Activated CD4-positive, alpha-beta memory T cell treated with anti-CD3 and anti-CD28 coated beads, Interleukin-2, amount 10 ng/mL, durations not matched to agents 7 days and 5 days (primary cell): ENCODE data around the gene ANO2. TPM values are rescaled to one million over a fixed set of nuclear protein-coding genes. Genes with fewer than 3 reads are reported as not detected.

Experiments used
- CTCF ChIA-PET: fragments of 350-600 bp; sonication (Branson Sonifier 250); formaldehyde crosslinking; loops from one replicate; lab custom pipeline; 2021; ENCODE audit warnings: antibody characterized with exemption, inconsistent platforms; lab: Charles Lee
- POLR2A ChIA-PET: fragments of 350-600 bp; sonication (Branson Sonifier 250); formaldehyde crosslinking; loops from one replicate; lab custom pipeline; 2021; ENCODE audit warnings: antibody characterized with exemption; lab: Charles Lee
- DNase-seq: peaks from one replicate; pipeline ENCODE4 v3.0.0-alpha.2; 2020
- H3K27ac Mint-ChIP-seq: one replicate; pipeline ENCODE4 v1.8.0; 2021; ENCODE audit warnings: mild to moderate bottlenecking, mixed read lengths
- H3K27me3 Mint-ChIP-seq: one replicate; pipeline ENCODE4 v1.8.0; 2021; ENCODE audit warnings: mixed read lengths
- H3K36me3 Mint-ChIP-seq: one replicate; pipeline ENCODE4 v1.8.0; 2021; ENCODE audit warnings: low read depth, mixed read lengths
- H3K4me1 Mint-ChIP-seq: one replicate; pipeline ENCODE4 v1.8.0; 2021; ENCODE audit warnings: mixed read lengths
- H3K4me3 Mint-ChIP-seq: one replicate; pipeline ENCODE4 v1.8.0; 2021; ENCODE audit warnings: mild to moderate bottlenecking, mixed read lengths
- H3K9me3 Mint-ChIP-seq: one replicate; pipeline ENCODE4 v1.8.0; 2021; ENCODE audit warnings: mixed read lengths
- total RNA-seq, 2 experiments: library from RNA; stranded (reverse); gene quantifications; one replicate each; pipeline ENCODE4 v1.2.3, GENCODE V29; 2021

Gene ANO2
- total RNA-seq, 2 experiments from 2014 or later: not detected

- H3K27me3 Mint-ChIP-seq: no peaks in the 10 kb centered on the region
These were observed 291.0 kb downstream of the ANO2 start for GRCh38 chr12:5654019-5654418.

GRCh38 chr12:5650829-5651461, 294.1 kb downstream of the ANO2 start:
- Mint-ChIP-seq H3K9me3 (no peaks in the 10 kb centered on the region), H3K27ac (no peak overlapping the region), H3K27me3 (no peaks in the 10 kb centered on the region), H3K36me3 (no peaks in the 10 kb centered on the region), H3K4me1 (no peaks in the 10 kb centered on the region), H3K4me3 (no peak overlapping the region)
- ChIA-PET POLR2A (no interaction called here), CTCF (no interaction called here)
- DNase-seq: no peak

More at GRCh38 chr12:5654019-5654418, 291.0 kb downstream of the ANO2 start:
- POLR2A ChIA-PET: no interaction called here
- Mint-ChIP-seq H3K4me3 (no peak overlapping the region), H3K36me3 (no peaks in the 10 kb centered on the region), H3K9me3 (no peaks in the 10 kb centered on the region), H3K4me1 (no peaks in the 10 kb centered on the region), H3K27ac (no peak overlapping the region)
- CTCF ChIA-PET: no interaction called here
- no peak for DNase-seq

- no peaks in the 10 kb centered on the region for H3K9me3 Mint-ChIP-seq
- H3K4me1 Mint-ChIP-seq: no peaks in the 10 kb centered on the region
- ChIA-PET POLR2A (no interaction called here), CTCF (no interaction called here)
- H3K36me3 Mint-ChIP-seq: no peaks in the 10 kb centered on the region
- H3K27ac Mint-ChIP-seq: no peak overlapping the region
- H3K4me3 Mint-ChIP-seq: no peak overlapping the region
- no peaks in the 10 kb centered on the region for H3K27me3 Mint-ChIP-seq
- no peak for DNase-seq
These were observed 294.8 kb downstream of the ANO2 start for GRCh38 chr12:5650281-5650680.

- Mint-ChIP-seq H3K4me3 (no peak overlapping the region), H3K27ac (no peak overlapping the region), H3K36me3 (no peaks in the 10 kb centered on the region), H3K4me1 (no peaks in the 10 kb centered on the region), H3K27me3 (no peaks in the 10 kb centered on the region), H3K9me3 (no peaks in the 10 kb centered on the region)
- CTCF ChIA-PET: interaction anchor here (1.3 kb wide), 1 partner anchor 161 kb away, joined by 3 read pairs; no protein-coding TSS in a partner anchor
- DNase-seq: no peak
- POLR2A ChIA-PET: no interaction called here
These were observed 296.2 kb downstream of the ANO2 start for GRCh38 chr12:5648692-5649359.

GRCh38 chr12:5643266-5643665, 301.8 kb downstream of the ANO2 start:
- Mint-ChIP-seq H3K4me1 (no peaks in the 10 kb centered on the region), H3K4me3 (no peak overlapping the region), H3K9me3 (no peaks in the 10 kb centered on the region), H3K27ac (no peak overlapping the region), H3K36me3 (no peaks in the 10 kb centered on the region), H3K27me3 (no peaks in the 10 kb centered on the region)
- ChIA-PET CTCF (no interaction called here), POLR2A (no interaction called here)
- no peak for DNase-seq

- H3K27ac Mint-ChIP-seq: no peak overlapping the region
- ChIA-PET CTCF (no interaction called here), POLR2A (no interaction called here)
- DNase-seq: no peak
- no peaks in the 10 kb centered on the region for H3K4me1 Mint-ChIP-seq
- no peak overlapping the region for H3K4me3 Mint-ChIP-seq
- H3K27me3 Mint-ChIP-seq: no peaks in the 10 kb centered on the region
- no peaks in the 10 kb centered on the region for H3K9me3 Mint-ChIP-seq
- no peaks in the 10 kb centered on the region for H3K36me3 Mint-ChIP-seq
These were observed 307.4 kb downstream of the ANO2 start for GRCh38 chr12:5637698-5638097.

GRCh38 chr12:5636907-5637306, 308.2 kb downstream of the ANO2 start:
- H3K27me3 Mint-ChIP-seq: no peaks in the 10 kb centered on the region
- ChIA-PET POLR2A (no interaction called here), CTCF (no interaction called here)
- no peak for DNase-seq
- no peaks in the 10 kb centered on the region for H3K9me3 Mint-ChIP-seq
- no peaks in the 10 kb centered on the region for H3K4me1 Mint-ChIP-seq
- H3K27ac Mint-ChIP-seq: no peak overlapping the region
- H3K36me3 Mint-ChIP-seq: no peaks in the 10 kb centered on the region
- no peak overlapping the region for H3K4me3 Mint-ChIP-seq

GRCh38 chr12:5633106-5633505, 312.0 kb downstream of the ANO2 start:
- peaks cover 2% of the 10 kb centered on the region for H3K9me3 Mint-ChIP-seq
- H3K27ac Mint-ChIP-seq: no peak overlapping the region
- ChIA-PET POLR2A (no interaction called here), CTCF (no interaction called here)
- no peaks in the 10 kb centered on the region for H3K36me3 Mint-ChIP-seq
- no peaks in the 10 kb centered on the region for H3K27me3 Mint-ChIP-seq
- DNase-seq: no peak
- H3K4me3 Mint-ChIP-seq: no peak overlapping the region
- H3K4me1 Mint-ChIP-seq: no peaks in the 10 kb centered on the region

GRCh38 chr12:5632453-5632852, 312.6 kb downstream of the ANO2 start:
- no peak overlapping the region for H3K27ac Mint-ChIP-seq
- peaks cover 2% of the 10 kb centered on the region for H3K9me3 Mint-ChIP-seq
- ChIA-PET CTCF (no interaction called here), POLR2A (no interaction called here)
- H3K27me3 Mint-ChIP-seq: no peaks in the 10 kb centered on the region
- no peaks in the 10 kb centered on the region for H3K4me1 Mint-ChIP-seq
- DNase-seq: no peak
- no peaks in the 10 kb centered on the region for H3K36me3 Mint-ChIP-seq
- no peak overlapping the region for H3K4me3 Mint-ChIP-seq

- Mint-ChIP-seq H3K4me3 (no peak overlapping the region), H3K27ac (no peak overlapping the region), H3K4me1 (no peaks in the 10 kb centered on the region), H3K9me3 (peaks cover 2% of the 10 kb centered on the region), H3K27me3 (no peaks in the 10 kb centered on the region), H3K36me3 (no peaks in the 10 kb centered on the region)
- DNase-seq: no peak
- POLR2A ChIA-PET: no interaction called here
- CTCF ChIA-PET: no interaction called here
These were observed 313.6 kb downstream of the ANO2 start for GRCh38 chr12:5631497-5631896.

- Mint-ChIP-seq H3K9me3 (peaks cover 2% of the 10 kb centered on the region), H3K36me3 (no peaks in the 10 kb centered on the region), H3K4me3 (no peak overlapping the region), H3K27ac (no peak overlapping the region), H3K4me1 (no peaks in the 10 kb centered on the region), H3K27me3 (no peaks in the 10 kb centered on the region)
- CTCF ChIA-PET: no interaction called here
- DNase-seq: no peak
- POLR2A ChIA-PET: no interaction called here
These were observed 314.3 kb downstream of the ANO2 start for GRCh38 chr12:5630726-5631125.

GRCh38 chr12:5628501-5628900, 316.6 kb downstream of the ANO2 start:
- Mint-ChIP-seq H3K27me3 (no peaks in the 10 kb centered on the region), H3K36me3 (no peaks in the 10 kb centered on the region), H3K4me3 (no peak overlapping the region), H3K27ac (no peak overlapping the region), H3K9me3 (peaks cover 2% of the 10 kb centered on the region), H3K4me1 (no peaks in the 10 kb centered on the region)
- POLR2A ChIA-PET: no interaction called here
- CTCF ChIA-PET: no interaction called here
- DNase-seq: no peak

- POLR2A ChIA-PET: no interaction called here
- no peak for DNase-seq
- no peak overlapping the region for H3K4me3 Mint-ChIP-seq
- no peaks in the 10 kb centered on the region for H3K27me3 Mint-ChIP-seq
- H3K27ac Mint-ChIP-seq: no peak overlapping the region
- no peaks in the 10 kb centered on the region for H3K4me1 Mint-ChIP-seq
- CTCF ChIA-PET: no interaction called here
- no peaks in the 10 kb centered on the region for H3K36me3 Mint-ChIP-seq
- H3K9me3 Mint-ChIP-seq: peaks cover 2% of the 10 kb centered on the region
These were observed 317.9 kb downstream of the ANO2 start for GRCh38 chr12:5627053-5627630.

- no peaks in the 10 kb centered on the region for H3K4me1 Mint-ChIP-seq
- ChIA-PET CTCF (no interaction called here), POLR2A (no interaction called here)
- no peaks in the 10 kb centered on the region for H3K36me3 Mint-ChIP-seq
- H3K9me3 Mint-ChIP-seq: peaks cover 2% of the 10 kb centered on the region
- H3K27ac Mint-ChIP-seq: no peak overlapping the region
- DNase-seq: no peak
- no peak overlapping the region for H3K4me3 Mint-ChIP-seq
- no peaks in the 10 kb centered on the region for H3K27me3 Mint-ChIP-seq
These were observed 318.9 kb downstream of the ANO2 start for GRCh38 chr12:5626151-5626550.
